Measurements from ENCODE around the gene STK36. TPM values are rescaled to one million over a fixed set of nuclear protein-coding genes. Genes with fewer than 3 reads are reported as not detected.

STK36 gene
- total and polyA plus RNA-seq, 12 donors = 12.4 to 112 (median 36.3) TPM

DNA sequence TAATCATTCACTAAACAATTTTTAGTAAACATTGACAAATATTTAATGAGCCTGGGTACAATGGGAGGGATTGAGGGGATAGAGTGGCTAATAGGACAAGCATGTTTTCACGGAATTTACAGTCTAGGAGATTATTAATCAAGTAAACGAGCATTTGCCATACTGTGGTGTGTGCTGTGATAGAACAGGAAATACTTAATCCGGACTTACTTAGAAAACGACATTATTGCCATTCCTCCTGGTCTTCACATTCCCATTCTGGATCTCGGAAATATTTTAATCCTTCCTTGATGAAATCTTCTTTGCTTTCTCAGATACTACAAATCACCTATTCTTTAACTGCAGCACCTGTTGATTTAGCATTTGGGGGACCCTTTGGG, 39.7 kb downstream of the STK36 start:
- H3K36me3 ChIP-seq (replicated peaks in 1 of 2) = no peaks in the 10 kb centered on the region
- intact Hi-C loops (cut with DNase I) = loop anchor here (5.0 to 10.0 kb wide), 2 partner anchors 73 to 136 kb away; partner anchors contain the start of gene CYP27A1 (in 1 of the 2)
- no peaks in the 10 kb centered on the region for H3K9me3 ChIP-seq (replicated peaks in 1 of 3)
- TF ChIP-seq POLR2A (IDR thresholded peaks at IDR 0.05) = no peak
- TF ChIP-seq, protein P1, sequence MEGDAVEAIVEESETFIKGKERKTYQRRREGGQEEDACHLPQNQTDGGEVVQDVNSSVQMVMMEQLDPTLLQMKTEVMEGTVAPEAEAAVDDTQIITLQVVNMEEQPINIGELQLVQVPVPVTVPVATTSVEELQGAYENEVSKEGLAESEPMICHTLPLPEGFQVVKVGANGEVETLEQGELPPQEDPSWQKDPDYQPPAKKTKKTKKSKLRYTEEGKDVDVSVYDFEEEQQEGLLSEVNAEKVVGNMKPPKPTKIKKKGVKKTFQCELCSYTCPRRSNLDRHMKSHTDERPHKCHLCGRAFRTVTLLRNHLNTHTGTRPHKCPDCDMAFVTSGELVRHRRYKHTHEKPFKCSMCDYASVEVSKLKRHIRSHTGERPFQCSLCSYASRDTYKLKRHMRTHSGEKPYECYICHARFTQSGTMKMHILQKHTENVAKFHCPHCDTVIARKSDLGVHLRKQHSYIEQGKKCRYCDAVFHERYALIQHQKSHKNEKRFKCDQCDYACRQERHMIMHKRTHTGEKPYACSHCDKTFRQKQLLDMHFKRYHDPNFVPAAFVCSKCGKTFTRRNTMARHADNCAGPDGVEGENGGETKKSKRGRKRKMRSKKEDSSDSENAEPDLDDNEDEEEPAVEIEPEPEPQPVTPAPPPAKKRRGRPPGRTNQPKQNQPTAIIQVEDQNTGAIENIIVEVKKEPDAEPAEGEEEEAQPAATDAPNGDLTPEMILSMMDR (IDR thresholded peaks at IDR 0.05) = no peak
- peak overlapping the region; percentile 73 to 97 (median 90) for H3K27ac ChIP-seq
- peaks cover 8 to 41% of the 10 kb centered on the region in 2 donors for H3K4me1 ChIP-seq (replicated peaks in 1 of 2)
- H3K27me3 ChIP-seq = no peaks in the 10 kb centered on the region
- 2 to 8% (median 7%) methylated on average over 5 of the region's 5 CpGs for WGBS, 4 donors
- H3K4me3 ChIP-seq = peak overlapping the region in 1 of 4 donors; percentile 76
- DNase-seq = no peak

DNA sequence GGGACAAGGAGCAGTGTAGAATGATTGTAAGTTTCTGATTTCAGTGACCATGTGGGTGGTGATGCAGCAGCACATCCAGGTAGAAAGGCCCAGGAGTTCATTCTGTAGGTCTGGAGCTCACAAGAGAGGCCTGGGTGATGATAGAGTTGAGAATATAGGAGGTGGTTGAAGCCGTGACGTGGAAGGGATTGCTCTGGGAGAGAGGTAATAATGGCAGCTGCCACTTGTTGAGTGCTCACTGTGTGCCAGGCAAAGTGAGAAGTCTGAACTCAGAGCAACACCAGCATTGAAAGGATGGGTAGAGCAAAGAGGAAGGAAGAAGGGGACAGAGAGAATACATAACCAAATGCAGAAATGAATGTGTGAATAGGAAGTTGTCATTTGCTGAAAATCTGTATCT, 42.0 kb downstream of the STK36 start:
- Histone ChIP-seq H3K36me3 (replicated peaks in 1 of 2) (no peaks in the 10 kb centered on the region), H3K27ac (peak overlapping the region in 3 of 5 donors; percentile 3 to 93 (median 37)), H3K27me3 (no peaks in the 10 kb centered on the region), H3K9me3 (replicated peaks in 1 of 3) (no peaks in the 10 kb centered on the region), H3K4me1 (replicated peaks in 1 of 2) (peaks cover 15 to 57% of the 10 kb centered on the region in 2 donors), H3K4me3 (no peak overlapping the region)
- no peak for TF ChIP-seq POLR2A (IDR thresholded peaks at IDR 0.05)
- TF ChIP-seq, protein P1 (IDR thresholded peaks at IDR 0.05) = no peak
- intact Hi-C loops (cut with DNase I) = loop anchor here (5.0 to 10.0 kb wide), 2 partner anchors 71 to 133 kb away; partner anchors contain the start of gene CYP27A1 (in 1 of the 2)
- WGBS, 4 donors = 89 to 100% (median 94%) methylated on average over 2 of the region's 2 CpGs
- DNase-seq = peak in 1 of 7 donors; percentile 35

DNA sequence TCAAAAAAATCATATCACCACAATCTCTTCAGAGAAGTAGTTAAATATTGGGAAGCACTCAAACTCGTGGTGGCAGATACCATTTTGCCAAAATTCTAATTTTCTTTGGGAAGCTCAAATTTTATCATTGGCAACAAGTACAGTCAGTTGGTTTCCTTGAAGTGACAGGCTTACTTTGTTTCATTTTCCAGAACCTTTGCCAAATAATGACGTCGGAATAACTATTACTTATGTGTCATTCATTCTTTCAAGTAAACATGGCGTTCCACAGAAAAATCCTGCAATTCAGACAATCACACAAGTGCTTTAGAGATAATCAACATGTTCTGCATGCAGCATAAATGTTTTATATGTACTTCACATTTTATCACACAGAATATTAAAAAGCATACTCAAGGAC, 44.2 kb downstream of the STK36 start:
- no peaks in the 10 kb centered on the region for H3K9me3 ChIP-seq (replicated peaks in 1 of 3)
- H3K27me3 ChIP-seq = no peaks in the 10 kb centered on the region
- H3K36me3 ChIP-seq (replicated peaks in 1 of 2) = no peaks in the 10 kb centered on the region
- TF ChIP-seq POLR2A (IDR thresholded peaks at IDR 0.05) = no peak
- TF ChIP-seq, protein P1 (IDR thresholded peaks at IDR 0.05) = no peak
- WGBS, 4 donors = 46 to 57% (median 52%) methylated on average over 4 of the region's 4 CpGs
- H3K4me3 ChIP-seq = no peak overlapping the region
- peak overlapping the region; percentile 82 to 93 (median 83) for H3K27ac ChIP-seq
- peaks cover 12 to 57% of the 10 kb centered on the region in 2 donors for H3K4me1 ChIP-seq (replicated peaks in 1 of 2)
- DNase-seq = no peak
- intact Hi-C loops (cut with DNase I) = loop anchor here in 1 of 2 donors (10.0 kb wide), 1 partner anchor 69 kb away; the partner anchor contains the start of gene CYP27A1

DNA sequence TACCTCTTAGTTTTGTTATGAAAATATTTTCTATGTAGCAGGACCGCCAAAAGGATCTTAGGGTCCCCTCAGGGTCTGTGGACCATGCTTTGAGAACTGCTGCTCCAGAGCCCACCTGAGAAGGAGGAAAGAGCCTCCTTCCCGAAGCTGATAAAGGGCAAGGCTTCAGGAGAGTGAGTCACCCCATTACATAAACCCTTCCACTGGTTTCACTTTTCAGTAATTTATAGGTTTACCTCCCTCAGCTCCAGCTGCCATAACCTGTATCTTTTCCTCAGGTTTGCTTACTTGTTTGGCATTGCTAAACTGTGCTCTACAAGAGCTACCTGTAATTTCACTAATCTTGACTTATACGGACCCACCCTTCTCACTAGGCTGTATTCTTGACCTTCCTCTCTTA, 45.4 kb downstream of the STK36 start:
- Histone ChIP-seq H3K36me3 (replicated peaks in 1 of 2) (no peaks in the 10 kb centered on the region), H3K27ac (peak overlapping the region; percentile 82 to 93 (median 83))
- WGBS, 4 donors = 51 to 58% (median 54%) methylated on average over 3 of the region's 3 CpGs

More for the DNA sequence above, 45.4 kb downstream of the STK36 start:
- Histone ChIP-seq H3K4me3 (no peak overlapping the region), H3K9me3 (replicated peaks in 1 of 3) (no peaks in the 10 kb centered on the region), H3K27me3 (no peaks in the 10 kb centered on the region), H3K4me1 (replicated peaks in 1 of 2) (peaks cover 12 to 52% of the 10 kb centered on the region in 2 donors)
- intact Hi-C loops (cut with DNase I) = loop anchor here in 1 of 2 donors (10.0 kb wide), 1 partner anchor 68 kb away; the partner anchor contains the start of gene CYP27A1
- TF ChIP-seq, protein P1 (IDR thresholded peaks at IDR 0.05) = no peak
- peak in 1 of 2 donors; percentile 50 for TF ChIP-seq POLR2A (IDR thresholded peaks at IDR 0.05)
- DNase-seq = peak in 5 of 7 donors; percentile 33 to 58 (median 38)
